Tibial nerve (tissue), 4 donors: ENCODE measurements around the gene WWTR1. TPM values are rescaled to one million over a fixed set of nuclear protein-coding genes. Genes with fewer than 3 reads are reported as not detected.

Experiments used
- DNase-seq, 2 donors: peaks; one replicate each; pipeline ENCODE4 v3.0.0-alpha.2; 2019; ENCODE audit warnings: low spot score in 2 of 2
- H3K27ac ChIP-seq, 4 donors: fragments of 200-600 bp; sonication (generic) in 3 of 4; one replicate each; pipeline ENCODE4 v1.5.1; 2017 to 2019; ENCODE audit warnings: mild to moderate bottlenecking in 1 of 4
- H3K27me3 ChIP-seq, 2 donors: fragments of 200-600 bp; sonication (generic) in 1 of 2; one replicate each; pipeline versions ENCODE4 v1.5.1 to v1.6.0; 2017 to 2019
- H3K36me3 ChIP-seq, 3 donors: fragments of 200-600 bp; sonication (generic); one replicate each; pipeline ENCODE4 v1.5.1; 2018 to 2019
- H3K4me1 ChIP-seq, 4 donors: fragments of 200-600 bp; sonication (generic) in 3 of 4; one replicate each; pipeline ENCODE4 v1.5.1; 2017 to 2019
- H3K4me3 ChIP-seq, 4 donors: fragments of 200-600 bp; sonication (generic) in 3 of 4; one replicate each; pipeline ENCODE4 v1.5.1; 2017 to 2019; ENCODE audit warnings: mild to moderate bottlenecking in 1 of 4, moderate library complexity in 1 of 4
- H3K9me3 ChIP-seq, 4 donors: fragments of 200-600 bp; sonication (generic) in 3 of 4; one replicate each; pipeline ENCODE4 v1.5.1; 2017 to 2019
- CTCF ChIP-seq, 5 experiments: fragments of 200-600 bp in 3 of 5; fragments of 450-650 bp in 2 of 5; sonication (generic) in 3 of 5; IDR thresholded peaks; one replicate each; pipeline ENCODE4 v1.5.1; 2016 to 2019; ENCODE audit warnings: antibody characterized with exemption in 5 of 5, mild to moderate bottlenecking in 3 of 5, moderate library complexity in 2 of 5
- EP300 ChIP-seq, 2 donors: sonication (generic); formaldehyde crosslinking; IDR thresholded peaks; one replicate each; pipeline ENCODE4 v1.6.1; 2017; ENCODE audit warnings: antibody characterized with exemption in 2 of 2, mild to moderate bottlenecking in 1 of 2
- POLR2A ChIP-seq, 2 donors: fragments of 450-650 bp; IDR thresholded peaks; one replicate each; pipeline ENCODE4 v1.6.1; 2017; ENCODE audit warnings: antibody characterized with exemption in 2 of 2, mild to moderate bottlenecking in 2 of 2, moderate library complexity in 2 of 2
- WGBS, 2 donors: methylation state at CpG; one replicate each; pipeline ENCODE4 v1.1.5; 2018; 5-methylcytosine and 5-hydroxymethylcytosine counted together
- total RNA-seq, 4 donors: library from RNA; depleted of rRNA; stranded (reverse); fragments of >200 nt; gene quantifications; one replicate each; pipeline ENCODE4 v1.1.0, GENCODE V29; 2016

WWTR1 gene
- total RNA-seq, 4 donors from 2014 or later: 86.5 to 130 (median 113) TPM

DNA sequence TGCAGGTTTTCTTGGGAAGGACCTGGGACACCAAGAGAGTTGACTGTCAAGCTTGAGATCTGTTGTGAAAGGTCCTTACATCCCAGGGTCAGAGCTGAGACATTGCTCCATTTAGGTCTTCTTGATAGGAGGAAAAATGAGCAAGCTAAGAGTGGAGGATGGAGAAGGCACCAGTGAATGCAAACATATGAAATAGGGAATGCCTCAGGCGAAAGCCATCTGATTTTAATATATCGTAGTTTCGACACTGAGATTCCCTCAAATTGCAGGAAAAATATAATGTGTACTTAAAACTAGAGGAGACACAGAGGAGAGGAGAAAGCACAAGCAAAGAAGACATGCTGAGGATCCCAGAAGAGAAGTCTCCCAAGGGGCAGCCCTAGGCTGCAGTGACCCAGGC, 97.8 kb downstream of the WWTR1 start:
- Histone ChIP-seq H3K4me1 (peaks cover 0 to 72% (median 17%) of the 10 kb centered on the region in 4 donors), H3K9me3 (no peaks in the 10 kb centered on the region), H3K27me3 (no peaks in the 10 kb centered on the region), H3K27ac (peak overlapping the region in 1 of 4 donors; percentile 39), H3K4me3 (no peak overlapping the region), H3K36me3 (no peaks in the 10 kb centered on the region)
- 86 to 92% methylated on average over 3 of the region's 3 CpGs for WGBS, 2 donors
- DNase-seq: no peak
- TF ChIP-seq CTCF (IDR thresholded peaks at IDR 0.05): no peak
- TF ChIP-seq POLR2A (IDR thresholded peaks at IDR 0.05): no peak
- TF ChIP-seq EP300 (IDR thresholded peaks at IDR 0.05): no peak

DNA sequence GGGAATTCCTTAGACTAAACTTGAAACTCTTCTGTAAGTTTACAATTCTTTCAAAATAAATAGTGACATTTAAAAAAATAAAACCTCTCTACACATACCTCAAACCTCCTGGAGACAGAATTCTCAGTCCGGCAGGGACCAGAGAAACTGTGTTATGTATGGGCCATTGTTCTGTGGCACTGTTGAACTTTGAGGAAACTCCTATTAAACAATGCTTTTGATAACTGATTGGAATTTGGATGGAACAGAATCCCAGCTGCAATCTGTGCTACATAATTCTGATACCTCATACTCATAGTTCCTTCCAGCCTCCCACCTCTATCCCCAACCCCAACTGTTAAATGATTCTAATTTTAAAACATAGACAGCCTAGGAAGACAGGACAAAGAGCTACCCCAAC, 98.3 kb downstream of the WWTR1 start:
- no peak for DNase-seq
- H3K27me3 ChIP-seq: no peaks in the 10 kb centered on the region
- WGBS, 2 donors: 44 to 55% methylated on average over 1 of the region's 1 CpG
- TF ChIP-seq POLR2A (IDR thresholded peaks at IDR 0.05) (no peak), CTCF (IDR thresholded peaks at IDR 0.05) (no peak), EP300 (IDR thresholded peaks at IDR 0.05) (no peak)
- H3K4me3 ChIP-seq: no peak overlapping the region
- H3K27ac ChIP-seq: peak overlapping the region in 1 of 4 donors; percentile 39
- H3K9me3 ChIP-seq: no peaks in the 10 kb centered on the region
- H3K4me1 ChIP-seq: peaks cover 1 to 72% (median 20%) of the 10 kb centered on the region in 4 donors
- H3K36me3 ChIP-seq: no peaks in the 10 kb centered on the region

- TF ChIP-seq EP300 (IDR thresholded peaks at IDR 0.05) (no peak), POLR2A (IDR thresholded peaks at IDR 0.05) (no peak), CTCF (IDR thresholded peaks at IDR 0.05) (no peak)
- 40 to 60% methylated on average over 2 of the region's 2 CpGs for WGBS, 2 donors
- peak overlapping the region in 2 of 4 donors; percentile 58 to 91 for H3K27ac ChIP-seq
Observed at GRCh38 chr3:149555927-149556326, 101.9 kb downstream of the WWTR1 start.

GRCh38 chr3:149554826-149555225, 103.0 kb downstream of the WWTR1 start:
- no peak overlapping the region for H3K4me3 ChIP-seq
- H3K36me3 ChIP-seq: no peaks in the 10 kb centered on the region
- H3K27me3 ChIP-seq: no peaks in the 10 kb centered on the region
- 33 to 43% methylated on average over 4 of the region's 4 CpGs for whole genome bisulfite sequencing, 2 donors
- H3K4me1 ChIP-seq: peaks cover 4 to 76% (median 41%) of the 10 kb centered on the region in 4 donors
- peak overlapping the region in 3 of 4 donors; percentile 57 to 91 (median 87) for H3K27ac ChIP-seq
- no peaks in the 10 kb centered on the region for H3K9me3 ChIP-seq
- TF ChIP-seq POLR2A (IDR thresholded peaks at IDR 0.05) (no peak), EP300 (IDR thresholded peaks at IDR 0.05) (peak in 1 of 2 donors; percentile 20)
- DNase-seq: no peak

More at GRCh38 chr3:149555927-149556326, 101.9 kb downstream of the WWTR1 start:
- no peak for DNase-seq
- no peak overlapping the region for H3K4me3 ChIP-seq
- no peaks in the 10 kb centered on the region for H3K9me3 ChIP-seq
- peaks cover 4 to 82% (median 40%) of the 10 kb centered on the region in 4 donors for H3K4me1 ChIP-seq
- H3K36me3 ChIP-seq: no peaks in the 10 kb centered on the region
- H3K27me3 ChIP-seq: no peaks in the 10 kb centered on the region

DNA sequence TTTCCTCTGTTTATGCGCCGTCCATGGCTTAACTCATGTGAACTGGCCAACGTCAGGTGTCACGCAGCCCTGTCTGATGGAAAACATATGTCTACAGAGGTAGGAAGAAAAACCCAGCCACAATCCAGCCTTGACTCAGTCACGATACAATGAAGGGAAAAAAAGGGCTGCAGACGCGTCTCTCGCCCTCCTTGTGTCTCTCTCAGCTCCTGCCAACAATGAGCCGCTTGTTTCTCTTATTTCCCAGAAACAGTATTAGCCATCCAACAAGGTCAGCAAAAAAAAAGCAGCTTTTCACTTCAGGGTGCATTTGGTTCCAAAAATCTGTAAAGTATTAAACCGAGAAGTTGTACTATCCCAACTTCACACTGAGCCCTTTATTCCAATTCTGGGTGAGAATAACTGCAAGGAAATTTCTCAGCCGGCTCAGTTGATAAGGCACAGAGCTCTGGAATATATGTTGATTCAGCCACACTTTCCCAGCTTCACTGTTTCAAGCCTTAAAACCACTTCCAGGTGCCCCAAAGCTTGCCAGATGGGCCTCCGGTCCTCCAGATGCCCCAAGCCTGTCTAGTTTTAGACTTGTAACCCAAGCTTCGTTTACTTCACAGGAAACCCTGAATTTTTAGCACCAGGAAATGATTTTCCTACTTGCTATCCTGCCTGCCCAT, 103.9 kb downstream of the WWTR1 start:
- H3K4me1 ChIP-seq: peaks cover 4 to 73% (median 36%) of the 10 kb centered on the region in 4 donors
- H3K4me3 ChIP-seq: peak overlapping the region in 1 of 4 donors; percentile 20
- TF ChIP-seq CTCF (IDR thresholded peaks at IDR 0.05) (no peak), POLR2A (IDR thresholded peaks at IDR 0.05) (no peak), EP300 (IDR thresholded peaks at IDR 0.05) (peak; percentile 29 to 92)
- H3K36me3 ChIP-seq: no peaks in the 10 kb centered on the region
- H3K27ac ChIP-seq: peak overlapping the region; percentile 52 to 91 (median 72)
- no peaks in the 10 kb centered on the region for H3K27me3 ChIP-seq
- peak; percentile 28 to 64 for DNase-seq
- WGBS, 2 donors: 16 to 32% methylated on average over 13 of the region's 13 CpGs
- H3K9me3 ChIP-seq: no peaks in the 10 kb centered on the region
